Measurements from ENCODE around the gene CNTN5.

The CNTN5 gene

GRCh38 chr11:99406345-99406744, 385.6 kb downstream of the CNTN5 start:
- DNase-seq (ENCODE audit: low spot score): no peak

GRCh38 chr11:99410636-99411035, 389.9 kb downstream of the CNTN5 start:
- no peak for DNase-seq (ENCODE audit: low spot score)

DNA sequence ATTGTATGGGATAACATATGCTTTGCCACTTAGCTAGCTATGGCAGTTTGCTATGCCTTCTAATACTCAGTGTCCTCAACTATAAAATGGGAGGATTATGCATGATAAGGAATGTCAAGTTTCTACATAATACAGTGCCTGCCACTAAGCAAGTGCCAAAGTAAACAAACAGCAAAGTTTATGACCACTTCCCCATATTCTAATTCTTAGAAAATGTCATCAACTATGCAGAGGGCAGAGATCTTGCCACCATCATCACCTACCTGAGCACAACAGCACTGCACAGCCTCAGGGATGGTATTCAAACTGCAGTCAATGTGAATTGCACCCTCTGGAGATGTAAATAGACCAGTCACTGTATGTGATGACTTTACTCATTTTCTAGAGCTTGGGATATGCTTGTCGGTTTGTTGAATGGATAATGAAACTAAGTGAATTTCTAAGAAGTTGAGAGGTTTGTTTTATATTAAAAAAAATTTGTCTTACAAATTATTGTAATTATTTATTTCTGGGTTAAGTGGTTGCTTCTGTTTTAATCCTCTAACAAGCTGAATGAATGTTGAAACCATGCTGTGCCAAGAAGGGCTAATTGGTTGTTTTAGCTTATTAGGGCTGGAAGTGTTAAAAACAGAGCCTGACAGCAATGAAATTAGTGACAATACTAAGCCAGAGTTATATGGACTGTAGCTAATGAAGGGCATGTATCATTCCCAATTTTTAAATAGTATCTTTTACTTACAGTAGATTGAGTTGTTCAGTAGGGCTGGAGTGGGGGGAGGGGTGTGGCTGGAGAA, 398.4 kb downstream of the CNTN5 start:
- DNase-seq (ENCODE audit: low spot score): no peak

DNA sequence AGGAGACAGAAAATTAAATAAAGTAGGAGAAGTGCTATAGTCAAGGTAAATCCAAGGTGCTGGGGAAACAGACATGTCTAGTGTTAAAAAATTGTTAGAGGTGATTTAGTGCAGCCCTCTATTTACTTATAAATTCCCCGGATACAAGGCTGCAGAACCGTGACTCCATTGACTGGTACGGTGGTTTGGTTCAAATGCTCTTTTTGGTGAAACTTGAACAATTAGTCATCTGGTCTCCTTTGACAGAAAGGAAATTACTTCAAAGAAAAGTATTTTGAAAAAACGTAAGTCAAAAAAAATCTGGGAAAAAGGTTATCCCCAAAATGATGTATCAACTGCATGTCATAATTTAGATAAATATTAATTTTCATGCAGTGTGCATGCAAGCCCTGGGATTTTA, 399.2 kb downstream of the CNTN5 start:
- DNase-seq (ENCODE audit: low spot score): no peak

- no peak for DNase-seq (ENCODE audit: low spot score)
Observed at GRCh38 chr11:99422581-99423427, 402.1 kb downstream of the CNTN5 start.

GRCh38 chr11:99423428-99423983, 402.8 kb downstream of the CNTN5 start:
- no peak for DNase-seq (ENCODE audit: low spot score)

DNA sequence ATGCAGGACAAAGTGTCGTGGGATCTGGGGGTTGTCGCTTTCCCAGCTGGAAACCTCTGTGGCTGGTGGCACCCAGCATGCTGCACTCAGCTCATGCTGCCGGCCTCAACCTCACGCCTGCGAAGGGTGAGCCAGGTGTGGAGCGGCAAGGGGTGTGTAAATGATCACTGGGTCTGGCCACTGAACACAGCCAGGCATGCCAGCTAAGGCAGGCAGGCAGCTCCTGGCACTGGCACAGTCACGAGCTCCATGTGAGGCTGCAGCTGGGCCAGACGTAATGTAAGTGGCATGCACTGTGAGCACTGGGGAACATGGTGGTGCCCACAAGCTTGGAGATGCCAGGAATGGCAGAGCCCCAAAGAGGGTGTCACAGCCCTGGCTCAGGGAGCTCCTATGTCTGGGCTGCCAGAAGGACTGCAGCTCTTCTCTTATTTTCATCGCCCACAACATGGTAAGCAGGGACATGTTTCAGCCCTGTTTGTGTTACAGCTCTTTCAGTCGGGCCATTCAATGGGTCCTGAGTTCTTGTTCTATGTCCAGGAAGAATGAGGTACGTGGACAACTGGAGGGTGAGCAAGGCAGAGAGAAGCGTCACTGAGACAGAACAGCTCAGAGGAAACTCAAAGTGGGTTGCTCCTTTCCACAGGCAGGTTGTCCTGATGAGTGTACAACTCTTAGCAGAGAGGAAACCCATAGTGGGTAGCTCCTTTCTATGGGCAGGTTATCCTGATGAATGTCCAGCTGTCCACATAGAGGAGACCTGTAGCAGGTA, 403.8 kb downstream of the CNTN5 start:
- no peak for DNase-seq (ENCODE audit: low spot score)

- no peak for DNase-seq (ENCODE audit: low spot score)
Observed at GRCh38 chr11:99425596-99425995, 404.8 kb downstream of the CNTN5 start.

- DNase-seq (ENCODE audit: low spot score): no peak
Observed at GRCh38 chr11:99432677-99433076, 411.9 kb downstream of the CNTN5 start.

- no peak for DNase-seq (ENCODE audit: low spot score)
Observed at GRCh38 chr11:99443276-99443675, 422.5 kb downstream of the CNTN5 start.

DNA sequence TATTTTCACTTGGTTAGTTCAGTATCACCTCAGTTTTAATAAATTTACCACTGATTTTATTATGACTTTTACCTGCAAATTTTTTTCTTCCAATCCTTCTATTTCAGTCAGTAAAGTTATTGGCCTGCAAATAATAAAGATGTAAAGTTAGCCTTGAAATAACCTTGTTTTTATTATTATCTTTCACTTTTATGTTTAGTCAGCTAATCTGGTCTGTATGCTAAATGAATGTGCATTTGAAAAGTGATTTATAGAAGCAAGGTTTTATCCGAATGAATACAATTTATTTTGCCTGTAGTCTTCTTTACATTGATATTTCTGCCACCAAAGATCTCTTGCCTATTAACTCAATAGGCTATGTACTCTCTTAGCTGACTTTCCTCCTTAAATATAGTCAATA, 425.7 kb downstream of the CNTN5 start:
- DNase-seq (ENCODE audit: low spot score): no peak

DNA sequence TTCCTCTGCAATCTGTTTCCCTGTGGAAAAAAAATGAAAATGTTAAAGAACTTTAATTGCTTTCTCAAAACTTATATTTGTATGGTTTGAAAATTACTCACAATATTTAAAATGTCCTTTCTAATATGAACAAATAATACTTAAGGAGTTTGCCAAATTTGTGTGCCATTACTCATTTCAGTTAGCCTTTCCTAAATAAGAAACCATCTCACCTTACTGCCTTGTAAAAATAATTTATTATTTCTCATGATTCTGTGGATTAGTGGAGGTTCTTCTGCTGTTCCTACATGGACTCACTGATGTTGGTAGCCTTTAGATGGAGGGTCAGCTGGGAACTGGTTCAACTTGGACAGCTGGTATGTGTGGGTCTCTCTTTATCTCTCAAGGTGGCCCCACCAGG, 428.6 kb downstream of the CNTN5 start:
- DNase-seq (ENCODE audit: low spot score): no peak

GRCh38 chr11:99452075-99452474, 431.3 kb downstream of the CNTN5 start:
- no peak for DNase-seq (ENCODE audit: low spot score)

DNA sequence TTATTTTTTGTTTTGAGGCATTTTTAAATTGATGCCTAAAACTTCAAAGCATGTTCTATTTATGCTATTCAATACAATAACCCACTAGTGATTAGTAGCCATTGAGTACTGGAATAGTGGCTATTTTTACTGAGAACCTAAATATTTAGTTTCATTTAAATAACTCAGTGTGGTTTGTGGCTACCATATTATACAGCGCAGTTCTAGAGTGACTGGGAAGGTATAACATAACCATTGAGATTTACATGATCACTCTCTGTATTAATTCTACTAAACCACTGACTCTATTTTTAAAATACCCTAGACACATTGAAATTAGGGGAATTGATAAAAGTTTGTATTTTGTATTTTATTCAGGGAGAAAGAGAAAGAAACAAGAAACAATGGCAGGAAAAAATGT, 441.2 kb downstream of the CNTN5 start:
- no peak for DNase-seq (ENCODE audit: low spot score)

DNA sequence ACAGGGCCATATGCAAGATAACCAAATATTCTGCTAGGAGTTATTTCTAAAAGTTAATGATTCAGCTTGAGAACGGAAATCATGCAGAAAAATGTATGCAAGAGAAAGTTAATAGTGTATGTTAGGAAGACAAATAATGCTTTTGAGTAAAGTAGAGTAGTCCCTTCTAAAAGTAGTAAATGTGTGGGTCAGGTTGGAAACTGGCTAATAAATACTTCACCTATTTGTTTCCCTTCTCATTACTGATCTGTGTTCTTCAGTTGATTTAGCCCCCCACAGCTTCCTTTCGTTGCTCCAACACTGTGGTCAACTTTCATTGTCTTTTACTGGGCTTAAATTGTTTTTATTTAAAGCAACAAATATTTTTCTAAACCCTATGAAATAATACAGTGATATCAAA, 444.2 kb downstream of the CNTN5 start:
- DNase-seq (ENCODE audit: low spot score): no peak

DNA sequence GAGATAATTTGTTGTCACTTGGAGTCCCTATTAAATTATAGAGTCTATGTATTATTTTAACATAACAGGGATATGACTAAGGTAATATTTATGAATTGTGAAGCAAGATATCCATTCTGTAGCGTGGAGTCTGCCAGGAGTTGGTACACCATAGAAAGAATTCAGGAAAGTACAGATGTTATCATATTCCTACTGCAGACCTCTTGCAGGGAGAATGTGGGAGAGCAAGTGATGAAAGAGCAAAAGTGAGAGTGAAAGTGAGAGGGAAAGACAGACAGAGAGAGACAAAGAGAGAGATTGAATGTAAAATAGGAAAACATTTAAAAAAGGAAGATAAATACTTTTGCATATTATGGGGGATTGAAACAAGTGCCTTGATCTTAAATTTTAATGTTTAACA, 468.8 kb downstream of the CNTN5 start:
- DNase-seq (ENCODE audit: low spot score): no peak

GRCh38 chr11:99494065-99494464, 473.3 kb downstream of the CNTN5 start:
- DNase-seq (ENCODE audit: low spot score): no peak

DNA sequence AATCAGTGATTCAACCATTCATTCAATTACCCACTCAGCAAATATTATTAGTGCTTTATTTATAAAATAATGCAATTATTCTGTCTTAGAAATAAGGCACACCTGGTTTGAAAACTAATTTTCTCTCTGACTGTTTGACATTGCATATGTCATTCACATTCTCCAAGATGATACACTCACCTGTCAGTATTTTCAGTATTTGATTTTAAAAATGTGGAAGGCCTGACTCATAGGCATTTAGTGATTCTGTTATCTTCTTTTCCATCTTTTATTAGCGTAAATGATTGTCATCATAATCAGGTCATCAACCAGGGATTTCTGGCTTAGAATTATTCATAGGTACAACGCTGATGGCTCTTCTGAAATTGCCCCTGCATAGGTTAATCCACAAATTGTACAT, 480.9 kb downstream of the CNTN5 start:
- no peak for DNase-seq (ENCODE audit: low spot score)

DNA sequence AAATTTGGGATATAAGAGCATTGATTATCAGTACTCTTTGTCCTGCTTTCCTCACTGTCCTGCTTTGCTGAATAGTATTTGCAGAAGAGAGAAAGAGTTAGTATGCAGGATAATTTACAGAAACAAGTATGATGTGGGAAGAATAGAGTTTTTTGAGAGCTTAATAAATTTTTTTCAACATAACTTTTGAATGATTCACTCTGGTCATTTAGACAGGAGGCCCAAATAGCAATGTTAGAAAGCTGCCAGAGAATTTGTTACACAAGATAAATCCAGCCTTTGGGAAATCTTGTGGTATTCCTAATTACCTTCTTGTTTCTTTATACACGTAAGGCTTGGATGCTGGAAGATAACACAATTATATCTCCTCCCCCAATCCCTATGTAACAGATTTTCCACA, 484.6 kb downstream of the CNTN5 start:
- no peak for DNase-seq (ENCODE audit: low spot score)

DNA sequence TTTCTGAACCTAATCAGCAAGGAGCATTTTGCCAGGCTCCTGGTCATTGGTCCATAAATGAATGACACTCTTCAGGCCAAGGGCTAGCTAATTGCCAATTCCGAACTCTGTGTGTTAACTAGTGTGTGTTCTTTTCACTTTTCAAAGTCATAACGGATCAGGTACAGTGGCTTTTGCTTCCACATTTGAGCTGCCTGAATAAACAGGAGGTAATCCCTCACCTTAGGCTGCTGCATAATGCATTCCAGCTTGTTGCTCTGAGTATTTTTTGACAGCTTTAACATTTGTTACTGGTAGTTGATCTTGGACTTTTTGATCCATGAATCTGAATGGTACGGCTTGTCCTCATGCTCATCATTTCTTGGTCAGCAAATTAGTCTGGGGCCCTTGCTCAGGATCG, 485.1 kb downstream of the CNTN5 start:
- DNase-seq (ENCODE audit: low spot score): no peak

DNA sequence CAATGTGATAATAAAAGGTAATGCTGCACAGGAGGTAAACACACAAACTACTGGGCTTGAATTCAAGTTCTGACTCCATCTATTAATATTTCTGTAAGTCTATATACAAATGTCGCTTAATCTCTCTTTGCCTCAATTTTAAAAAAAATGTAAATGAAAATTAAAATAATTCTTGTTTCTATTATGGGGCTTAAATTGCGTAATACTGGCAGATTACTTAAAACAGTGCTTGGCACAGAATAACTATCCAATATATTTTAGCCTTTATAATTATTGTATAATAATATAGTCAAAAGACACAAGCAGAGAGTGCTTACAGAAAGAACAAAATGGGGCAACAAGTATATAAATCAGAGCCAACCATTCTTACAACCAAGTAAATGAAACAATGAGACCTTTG, 489.1 kb downstream of the CNTN5 start:
- DNase-seq (ENCODE audit: low spot score): no peak

- DNase-seq (ENCODE audit: low spot score): no peak
Observed at GRCh38 chr11:99513368-99513767, 492.6 kb downstream of the CNTN5 start.

All from globus pallidus (tissue), 1 donor.